H1 (cell line): ENCODE results near the gene ADCY5. TPM values are rescaled to one million over a fixed set of nuclear protein-coding genes. Genes with fewer than 3 reads are reported as not detected.

Source experiments
- CTCF ChIA-PET: fragments of 300-600 bp; sonication (Branson Sonifier 250); formaldehyde crosslinking; loops from one replicate; lab custom pipeline; 2021; ENCODE audit not compliant: partially characterized antibody; lab: Charles Lee
- POLR2A ChIA-PET: fragments of 300-600 bp; sonication (Branson Sonifier 250); formaldehyde crosslinking; loops from one replicate; lab custom pipeline; 2021; ENCODE audit warnings: inconsistent platforms; ENCODE audit not compliant: partially characterized antibody; lab: Charles Lee
- DNase-seq, 2 experiments: peaks; one replicate each; pipeline versions ENCODE4 v3.0.0 to v3.0.0-alpha.2; 2010 to 2022; ENCODE audit warnings: low spot score in 2 of 2, low read depth in 1 of 2, mixed read lengths in 1 of 2
- FAIRE-seq: peaks from 2 replicates; lab custom pipeline; 2011; peaks lifted over from hg19 to GRCh38; lab: Jason Lieb, UNC
- H2AFZ ChIP-seq: 2 replicates; pipeline ENCODE4 v1.8.1; 2012; ENCODE audit warnings: low read length, inconsistent platforms
- H2AK5ac ChIP-seq: 2 replicates; pipeline ENCODE4 v1.6.1; 2013; ENCODE audit warnings: low read depth, low read length
- H2BK120ac ChIP-seq: replicated peaks from 2 replicates; pipeline ENCODE3; 2013; ENCODE audit warnings: low read depth, low read length, inconsistent platforms
- H2BK12ac ChIP-seq: 2 replicates; pipeline ENCODE4 v1.6.1; 2013; ENCODE audit warnings: low read depth, low read length
- H2BK15ac ChIP-seq: 2 replicates; pipeline ENCODE4 v1.6.1; 2013; ENCODE audit warnings: low read length
- H2BK20ac ChIP-seq: 2 replicates; pipeline ENCODE4 v1.6.1; 2013; ENCODE audit warnings: low read length
- H2BK5ac ChIP-seq: 2 replicates; pipeline ENCODE4 v1.6.1; 2013; ENCODE audit warnings: low read depth, low read length
- H3K14ac ChIP-seq: 2 replicates; pipeline ENCODE4 v1.6.1; 2013; ENCODE audit warnings: inconsistent platforms; ENCODE audit not compliant: insufficient read length
- H3K18ac ChIP-seq: 2 replicates; pipeline ENCODE4 v1.6.1; 2013; ENCODE audit warnings: low read length; ENCODE audit errors: extremely low read depth
- H3K23ac ChIP-seq: 2 replicates; pipeline ENCODE4 v1.6.1; 2013; ENCODE audit warnings: inconsistent platforms; ENCODE audit not compliant: insufficient read length
- H3K23me2 ChIP-seq: 2 replicates; pipeline ENCODE4 v1.6.1; 2013; ENCODE audit warnings: low read depth, low read length
- H3K27ac ChIP-seq: 2 replicates; pipeline ENCODE4 v1.6.1; 2011; ENCODE audit warnings: low read depth, low read length, inconsistent platforms
- H3K27me3 ChIP-seq, 4 experiments: replicated peaks in 1 of 4; 1 replicate in 1 of 4; 2 replicates in 3 of 4; pipeline versions ENCODE4 v1.6.1 to v1.8.1; 2011 to 2013; ENCODE audit warnings: low read length in 3 of 4, mild to moderate bottlenecking in 3 of 4, inconsistent platforms in 2 of 4, mixed read lengths in 2 of 4, moderate library complexity in 1 of 4; ENCODE audit not compliant: control insufficient read depth in 3 of 4, insufficient read depth in 3 of 4; ENCODE audit errors: extremely low read depth in 1 of 4
- H3K36me3 ChIP-seq, 4 experiments: 2 replicates each; pipeline versions ENCODE4 v1.6.1 to v1.8.1; 2011 to 2013; ENCODE audit warnings: mild to moderate bottlenecking in 4 of 4, low read length in 3 of 4, moderate library complexity in 2 of 4, control low read depth in 1 of 4, inconsistent platforms in 1 of 4; ENCODE audit not compliant: insufficient read depth in 4 of 4, control insufficient read depth in 2 of 4
- H3K4ac ChIP-seq: replicated peaks from 2 replicates; pipeline ENCODE3; 2013; ENCODE audit warnings: low read length, low read depth, mixed read lengths, inconsistent platforms; ENCODE audit not compliant: insufficient read length
- H3K4me1 ChIP-seq, 4 experiments: replicated peaks in 1 of 4; 1 replicate in 1 of 4; 2 replicates in 3 of 4; pipeline versions ENCODE4 v1.6.1 to v1.8.1; 2011 to 2013; ENCODE audit warnings: low read length in 3 of 4, inconsistent platforms in 2 of 4, mixed read lengths in 1 of 4; ENCODE audit not compliant: insufficient read depth in 4 of 4, control insufficient read depth in 3 of 4
- H3K4me2 ChIP-seq, 2 experiments: 2 replicates each; pipeline versions ENCODE4 v1.6.1 to v1.8.1; 2011 to 2013; ENCODE audit warnings: low read depth in 2 of 2, low read length in 2 of 2, control low read depth in 1 of 2, inconsistent platforms in 1 of 2, mild to moderate bottlenecking in 1 of 2; ENCODE audit not compliant: insufficient read depth in 1 of 2
- H3K4me3 ChIP-seq, 4 experiments: fragments of 200-600, 300-600 bp in 1 of 4; sonication (generic), shearing (Covaris generic), sonication (Bioruptor Twin) in 1 of 4; 2 replicates each; pipeline versions ENCODE4 v1.5.1 to v1.8.1; 2011 to 2016; ENCODE audit warnings: low read length in 4 of 4, low read depth in 3 of 4, control low read depth in 2 of 4, inconsistent platforms in 2 of 4, mild to moderate bottlenecking in 2 of 4, mixed read lengths in 1 of 4, moderate library complexity in 1 of 4; ENCODE audit not compliant: insufficient read depth in 2 of 4; ENCODE audit errors: extremely low read depth in 1 of 4
- H3K56ac ChIP-seq: replicated peaks from 2 replicates; pipeline ENCODE3; 2013; ENCODE audit warnings: low read depth, mild to moderate bottlenecking, mixed read lengths, low read length, inconsistent platforms; ENCODE audit not compliant: insufficient read length
- H3K79me1 ChIP-seq: 2 replicates; pipeline ENCODE4 v1.6.1; 2013; ENCODE audit warnings: low read depth, low read length, control low read depth
- H3K79me2 ChIP-seq, 2 experiments: 2 replicates each; pipeline versions ENCODE4 v1.6.1 to v1.8.1; 2012 to 2013; ENCODE audit warnings: low read length in 2 of 2, mild to moderate bottlenecking in 2 of 2, inconsistent platforms in 1 of 2; ENCODE audit not compliant: insufficient read depth in 2 of 2, control insufficient read depth in 1 of 2
- H3K9ac ChIP-seq, 4 experiments: replicated peaks in 1 of 4; 1 replicate in 1 of 4; 2 replicates in 3 of 4; pipeline versions ENCODE4 v1.6.1 to v1.8.1; 2011 to 2013; ENCODE audit warnings: low read depth in 3 of 4, low read length in 3 of 4, control low read depth in 2 of 4, mild to moderate bottlenecking in 2 of 4, moderate library complexity in 2 of 4, inconsistent platforms in 1 of 4; ENCODE audit errors: extremely low read depth in 1 of 4
- H3K9me3 ChIP-seq, 2 experiments: 2 replicates each; pipeline versions ENCODE4 v1.6.1 to v1.8.1; 2012 to 2013; ENCODE audit warnings: mild to moderate bottlenecking in 2 of 2, moderate library complexity in 2 of 2, control low read depth in 1 of 2, inconsistent platforms in 1 of 2, low read depth in 1 of 2, low read length in 1 of 2, mixed read lengths in 1 of 2; ENCODE audit not compliant: insufficient read depth in 2 of 2
- H4K20me1 ChIP-seq, 2 experiments: replicated peaks in 1 of 2; 2 replicates each; pipeline versions ENCODE3 to v1.8.1; 2011 to 2013; ENCODE audit warnings: inconsistent platforms in 2 of 2, low read length in 2 of 2, mild to moderate bottlenecking in 1 of 2; ENCODE audit not compliant: insufficient read depth in 2 of 2, control insufficient read depth in 1 of 2
- H4K5ac ChIP-seq: 2 replicates; pipeline ENCODE4 v1.6.1; 2013; ENCODE audit warnings: low read length, low read depth, mixed read lengths, inconsistent platforms; ENCODE audit not compliant: insufficient read length
- H4K8ac ChIP-seq: 2 replicates; pipeline ENCODE4 v1.8.0; 2013; ENCODE audit warnings: mild to moderate bottlenecking, moderate library complexity, low read length, inconsistent platforms; ENCODE audit not compliant: insufficient read depth; ENCODE audit errors: extremely low read depth
- H4K91ac ChIP-seq: replicated peaks from 2 replicates; pipeline ENCODE3; 2013; ENCODE audit warnings: low read length, mixed read lengths, inconsistent platforms; ENCODE audit not compliant: insufficient read length
- CTCF ChIP-seq, 3 experiments: IDR thresholded peaks; 1 replicate in 2 of 3; 2 replicates in 1 of 3; pipeline versions ENCODE4 v1.5.1 to v1.6.1; 2011; ENCODE audit warnings: low read length in 3 of 3, mild to moderate bottlenecking in 3 of 3, inconsistent platforms in 2 of 3, low read depth in 1 of 3, moderate library complexity in 1 of 3; ENCODE audit not compliant: insufficient read depth in 1 of 3; ENCODE audit errors: control extremely low read depth in 1 of 3
- EZH2 ChIP-seq: fragments of 200-600 bp; sonication (generic); IDR thresholded peaks from 2 replicates; pipeline ENCODE4 v1.7.1; 2012; ENCODE audit warnings: low read depth, mild to moderate bottlenecking, moderate library complexity, low read length, inconsistent platforms; ENCODE audit not compliant: severe bottlenecking
- FOSL1 ChIP-seq: IDR thresholded peaks from 2 replicates; pipeline ENCODE4 v1.6.1; 2011; ENCODE audit warnings: mild to moderate bottlenecking, low read depth, low read length, moderate library complexity; ENCODE audit not compliant: insufficient read depth
- GABPA ChIP-seq: IDR thresholded peaks from 2 replicates; pipeline ENCODE4 v1.6.1; 2011; ENCODE audit warnings: mild to moderate bottlenecking, low read length, moderate library complexity, borderline replicate concordance; ENCODE audit not compliant: insufficient read depth
- GTF2F1 ChIP-seq: IDR thresholded peaks from 2 replicates; pipeline ENCODE4 v1.6.1; 2012; ENCODE audit warnings: low read depth, low read length, improper control_type of control experiment, borderline replicate concordance
- JUND ChIP-seq: IDR thresholded peaks from 2 replicates; pipeline ENCODE4 v1.6.1; 2011; ENCODE audit warnings: mild to moderate bottlenecking, improper control_type of control experiment, low read length
- POLR2AphosphoS5 ChIP-seq: IDR thresholded peaks from 2 replicates; pipeline ENCODE4 v1.6.1; 2011; ENCODE audit warnings: low read depth, low read length
- SAP30 ChIP-seq: fragments of 300-600 bp; sonication (generic); IDR thresholded peaks from 2 replicates; pipeline ENCODE4 v1.7.1; 2012; ENCODE audit warnings: low read length, moderate library complexity, mild to moderate bottlenecking, inconsistent platforms; ENCODE audit not compliant: insufficient read depth, insufficient replicate concordance
- SIRT6 ChIP-seq: IDR thresholded peaks from one replicate; pipeline ENCODE4 v1.7.1; 2012; ENCODE audit warnings: low read length, inconsistent platforms
- SIX5 ChIP-seq: IDR thresholded peaks from 2 replicates; pipeline ENCODE4 v1.6.1; 2011; ENCODE audit warnings: mild to moderate bottlenecking, low read depth, low read length
- SP2 ChIP-seq: IDR thresholded peaks from 2 replicates; pipeline ENCODE4 v1.6.1; 2012; ENCODE audit warnings: mild to moderate bottlenecking, low read length, inconsistent platforms
- TAF7 ChIP-seq: optimal IDR thresholded peaks from 2 replicates; pipeline ENCODE3; 2011; ENCODE audit warnings: low read depth, mild to moderate bottlenecking, inconsistent platforms, low read length, moderate library complexity, borderline replicate concordance
- WGBS, 2 experiments: shearing (Covaris generic) in 1 of 2; methylation state at CpG; one replicate each; pipeline versions ENCODE4 v1.1.6 to v1.1.7; 2013 to 2015; ENCODE audit warnings: low lambda C conversion rate in 2 of 2, mixed read lengths in 2 of 2, inconsistent platforms in 1 of 2, low coverage in 1 of 2, missing lambda C conversion rate in 1 of 2; ENCODE audit not compliant: insufficient replicate concordance in 2 of 2, insufficient coverage in 1 of 2, insufficient read length in 1 of 2; ENCODE audit errors: extremely low coverage in 1 of 2, missing lambda C conversion rate in 1 of 2; 5-methylcytosine and 5-hydroxymethylcytosine counted together
- polyA plus RNA-seq, 7 experiments: library from polyadenylated mRNA; depleted of rRNA in 3 of 7; stranded (reverse) in 5 of 7; unstranded in 2 of 7; fragments of >200 nt in 5 of 7; fragments of 200-250 nt in 2 of 7; gene quantifications; 1 replicate in 5 of 7; 2 replicates in 1 of 7; 4 replicates in 1 of 7; pipeline versions ENCODE4 v1.2.1 to v1.2.3, GENCODE V29; 2011 to 2013; ENCODE audit warnings: missing spikeins in 2 of 7, mixed read lengths in 2 of 7
- total RNA-seq: library from RNA; stranded (reverse); fragmentation: NEBNext Ultra II Directional; extraction: Animal tissue kit (Norgen Biotek cat#: 25700); gene quantifications from 2 replicates; pipeline ENCODE4 v1.2.1, GENCODE V29; 2021

ADCY5 gene
- total and polyA plus RNA-seq, 2 of the 8 experiments (the other 6 are each of a cell fraction or from before 2014, with no cell fraction given): 18.9 to 40.8 TPM

- H2BK20ac ChIP-seq: no peak overlapping the region
- H3K4me3 ChIP-seq: no peak overlapping the region
- no peaks in the 10 kb centered on the region for H3K23me2 ChIP-seq
- no peaks in the 10 kb centered on the region; a peak in 2 of 7 replicates for H3K4me1 ChIP-seq
- H4K5ac ChIP-seq: no peak overlapping the region
- no peak overlapping the region for H2BK15ac ChIP-seq
- no peak overlapping the region for H3K27ac ChIP-seq
- H3K9me3 ChIP-seq: no peaks in the 10 kb centered on the region
- no peaks in the 10 kb centered on the region for H3K36me3 ChIP-seq
- no peak overlapping the region for H2AK5ac ChIP-seq
- no peak overlapping the region for H2BK5ac ChIP-seq
- no peak overlapping the region for H3K4me2 ChIP-seq
- FAIRE-seq: no peak
- H2BK120ac ChIP-seq: no peak overlapping the region
- H3K79me1 ChIP-seq: no peaks in the 10 kb centered on the region
- H3K14ac ChIP-seq: no peak overlapping the region
- 73% methylated on average over 7 of the region's 7 CpGs; no CpG with 5 or more reads in 1 of the 2 experiments for WGBS, 2 experiments
- no peak overlapping the region for H2AFZ ChIP-seq
- POLR2A ChIA-PET: no interaction called here
- H4K8ac ChIP-seq: no peak overlapping the region
- CTCF ChIA-PET: interaction anchor here (0.7 to 4.3 kb wide), 3 partner anchors 11 to 67 kb away, joined by 3 to 45 read pairs (median 10); no protein-coding TSS in a partner anchor
- H4K20me1 ChIP-seq: no peaks in the 10 kb centered on the region
- H2BK12ac ChIP-seq: no peak overlapping the region
- no peak for DNase-seq
- H3K79me2 ChIP-seq: no peaks in the 10 kb centered on the region
- no peak overlapping the region for H4K91ac ChIP-seq
- no peak overlapping the region for H3K23ac ChIP-seq
- no peak overlapping the region for H3K9ac ChIP-seq
- H3K27me3 ChIP-seq: no peaks in the 10 kb centered on the region
- no peak overlapping the region for H3K18ac ChIP-seq
- H3K4ac ChIP-seq: no peak overlapping the region
- H3K56ac ChIP-seq: no peak overlapping the region
- TF ChIP-seq JUND (no peak), FOSL1 (no peak), SAP30 (no peak), SP2 (no peak), POLR2AphosphoS5 (no peak), SIRT6 (no peak), SIX5 (no peak), EZH2 (no peak), GABPA (no peak), GTF2F1 (no peak), CTCF (IDR thresholded peaks at IDR 0.05; ENCODE audit: control extremely low read depth in 1 of 3, insufficient read depth in 1 of 3, low read depth in 1 of 3, low read length in 3 of 3) (no peak), TAF7 (no peak)
These were observed 25.1 kb downstream of the ADCY5 start for GRCh38 chr3:123423806-123424205.
